HG02885 (cell line): ENCODE measurements around the gene ADAT2.

ENCODE experiments used
- ATAC-seq: cut with Tn5 transposase; IDR thresholded peaks from one replicate; pipeline ENCODE4 v1.9.1; 2021; ENCODE audit warnings: mild to moderate bottlenecking; ENCODE audit not compliant: unreplicated experiment, poor library complexity

ADAT2 gene

GRCh38 chr6:143399775-143400174 is 50.7 kb downstream of the ADAT2 start:
- ATAC-seq, result no peak

GRCh38 chr6:143399176-143399575 is 51.3 kb downstream of the ADAT2 start:
- no peak for ATAC-seq

GRCh38 chr6:143397227-143398222 is 53.0 kb downstream of the ADAT2 start:
- ATAC-seq, result no peak

- no peak for ATAC-seq
Observed at GRCh38 chr6:143396497-143397226, 53.8 kb downstream of the ADAT2 start.

- no peak for ATAC-seq
Observed at GRCh38 chr6:143395699-143396098, 54.8 kb downstream of the ADAT2 start.

- ATAC-seq, result no peak
Observed at GRCh38 chr6:143394389-143394788, 56.1 kb downstream of the ADAT2 start.

- ATAC-seq, result no peak
Observed at GRCh38 chr6:143390278-143390677, 60.2 kb downstream of the ADAT2 start.

GRCh38 chr6:143385636-143386035 is 64.9 kb downstream of the ADAT2 start:
- ATAC-seq, result no peak

GRCh38 chr6:143376861-143377260 is 73.6 kb downstream of the ADAT2 start:
- ATAC-seq, result no peak

GRCh38 chr6:143376375-143376774 is 74.1 kb downstream of the ADAT2 start:
- no peak for ATAC-seq

GRCh38 chr6:143375022-143375585 is 75.4 kb downstream of the ADAT2 start:
- ATAC-seq, result no peak

- ATAC-seq, result peak; percentile 60
Observed at GRCh38 chr6:143374014-143374413, 76.5 kb downstream of the ADAT2 start.
